Endodermal cell (in vitro differentiated cells): ENCODE results near the gene UBE2H. TPM values are rescaled to one million over a fixed set of nuclear protein-coding genes. Genes with fewer than 3 reads are reported as not detected.
A peak's percentile ranks its signal among the peaks of the same experiment; 100 is the strongest.

Experiments
- DNase-seq: peaks from one replicate; pipeline ENCODE4 v3.0.0-alpha.2; 2017
- H3K27ac ChIP-seq: 2 replicates; pipeline ENCODE4 v1.5.1; 2013; ENCODE audit warnings: mild to moderate bottlenecking, low read depth, low read length, moderate library complexity
- H3K27me3 ChIP-seq: 2 replicates; pipeline ENCODE4 v1.6.1; 2013; ENCODE audit warnings: mild to moderate bottlenecking, low read length, moderate library complexity; ENCODE audit not compliant: insufficient read depth, control insufficient read depth, poor library complexity, severe bottlenecking
- H3K36me3 ChIP-seq: 2 replicates; pipeline ENCODE4 v1.7.0; 2013; ENCODE audit warnings: mild to moderate bottlenecking, low read length, moderate library complexity; ENCODE audit not compliant: control insufficient read depth, insufficient read depth
- H3K4me1 ChIP-seq: one replicate; pipeline ENCODE4 v1.7.0; 2013; ENCODE audit warnings: low read length; ENCODE audit not compliant: control insufficient read depth, insufficient read depth
- H3K4me3 ChIP-seq: 2 replicates; pipeline ENCODE4 v1.5.1; 2013; ENCODE audit warnings: mild to moderate bottlenecking, low read length, moderate library complexity
- H3K9ac ChIP-seq: 2 replicates; pipeline ENCODE4 v1.6.1; 2013; ENCODE audit warnings: mild to moderate bottlenecking, low read length, moderate library complexity; ENCODE audit not compliant: poor library complexity, severe bottlenecking; ENCODE audit errors: extremely low read depth
- H3K9me3 ChIP-seq: 2 replicates; pipeline ENCODE4 v1.6.1; 2013; ENCODE audit warnings: mild to moderate bottlenecking, low read length, moderate library complexity; ENCODE audit not compliant: control insufficient read depth
- H3K27ac Mint-ChIP-seq: 2 replicates; pipeline ENCODE4 v1.8.0; 2020; ENCODE audit warnings: mixed read lengths
- H3K27me3 Mint-ChIP-seq: 2 replicates; pipeline ENCODE4 v1.8.0; 2021; ENCODE audit warnings: mild to moderate bottlenecking, mixed read lengths; ENCODE audit not compliant: insufficient read depth
- H3K36me3 Mint-ChIP-seq: 2 replicates; pipeline ENCODE4 v1.8.0; 2020; ENCODE audit warnings: low read depth, mixed read lengths
- H3K4me1 Mint-ChIP-seq: 2 replicates; pipeline ENCODE4 v1.8.0; 2020; ENCODE audit warnings: mixed read lengths
- H3K4me3 Mint-ChIP-seq: 2 replicates; pipeline ENCODE4 v1.8.0; 2020; ENCODE audit warnings: mild to moderate bottlenecking, moderate library complexity, mixed read lengths
- H3K9me3 Mint-ChIP-seq: 2 replicates; pipeline ENCODE4 v1.8.0; 2020; ENCODE audit warnings: mild to moderate bottlenecking, mixed read lengths
- WGBS, 2 experiments: methylation state at CpG; one replicate each; pipeline versions ENCODE4 v1.1.5 to v1.1.7; 2013; ENCODE audit warnings: missing lambda C conversion rate in 2 of 2, mixed read lengths in 1 of 2; ENCODE audit not compliant: insufficient coverage in 1 of 2, insufficient read length in 1 of 2; 5-methylcytosine and 5-hydroxymethylcytosine counted together
- total RNA-seq, 2 donors: library from RNA; stranded (reverse); fragmentation: NEBNext Ultra II Directional in 1 of 2; extraction: Animal tissue kit (Norgen Biotek cat#: 25700) in 1 of 2; gene quantifications; 2 replicates in 1 of 2; 3 replicates in 1 of 2; pipeline ENCODE4 v1.2.1, GENCODE V29; 2021
- TF ChIP-seq, protein P1 (sequence below): fragments of 200-600 bp; sonication (generic); conservative IDR thresholded peaks from 2 replicates; pipeline ENCODE4 v1.5.0; 2021; ENCODE audit warnings: antibody characterized with exemption, mild to moderate bottlenecking

Gene UBE2H
- total RNA-seq, 2 donors from 2014 or later, result 74.5 to 74.7 TPM

DNA sequence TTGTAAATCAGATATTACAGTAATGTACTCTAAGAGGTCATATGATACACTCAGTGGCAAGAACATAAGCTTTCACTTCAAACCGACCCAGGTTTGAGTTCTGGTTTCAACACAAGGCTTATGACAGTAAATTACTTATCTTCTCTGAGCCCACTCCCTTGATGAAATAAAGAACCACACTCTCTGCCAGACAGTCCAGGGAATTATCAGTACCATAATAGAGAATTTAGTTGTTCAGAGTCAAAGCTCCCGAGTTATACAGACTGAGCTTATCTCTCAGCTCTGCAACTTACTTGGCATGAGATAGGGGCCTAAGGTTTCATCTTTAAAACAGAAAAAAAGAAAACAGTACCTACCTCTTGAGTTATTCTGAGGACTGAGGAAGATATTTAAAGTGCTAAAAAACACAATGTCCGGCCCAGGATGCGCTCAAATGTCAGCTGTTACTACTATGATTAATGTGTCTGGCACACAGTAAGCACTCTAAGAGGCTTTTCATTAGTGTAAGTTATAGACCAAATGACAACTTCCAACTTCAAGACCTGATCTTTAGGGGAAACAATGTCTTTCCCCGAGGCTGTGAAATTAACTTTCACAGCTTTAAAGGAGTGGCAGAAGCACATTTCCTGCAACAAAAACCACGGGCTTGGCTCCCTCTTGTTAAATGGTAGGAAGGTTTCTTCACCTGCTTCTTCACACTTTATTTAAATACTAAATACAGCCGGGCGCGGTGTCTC lies 38.1 kb downstream of the UBE2H start:
- DNase-seq, result no peak
- Mint-ChIP-seq H3K9me3 (no peaks in the 10 kb centered on the region), H3K27ac (peak overlapping the region; percentile 37), H3K27me3 (no peaks in the 10 kb centered on the region), H3K36me3 (peaks cover 57% of the 10 kb centered on the region), H3K4me3 (no peak overlapping the region), H3K4me1 (peaks cover 31% of the 10 kb centered on the region)
- Histone ChIP-seq H3K27ac (no peak overlapping the region), H3K9me3 (no peaks in the 10 kb centered on the region), H3K27me3 (no peaks in the 10 kb centered on the region), H3K36me3 (peaks cover 24% of the 10 kb centered on the region), H3K4me3 (peak overlapping the region; percentile 2), H3K4me1 (peaks cover 5% of the 10 kb centered on the region), H3K9ac (no peak overlapping the region)
- 83 to 85% methylated on average over 7 to 9 of the region's 9 CpGs for WGBS, 2 experiments
- TF ChIP-seq, protein P1, sequence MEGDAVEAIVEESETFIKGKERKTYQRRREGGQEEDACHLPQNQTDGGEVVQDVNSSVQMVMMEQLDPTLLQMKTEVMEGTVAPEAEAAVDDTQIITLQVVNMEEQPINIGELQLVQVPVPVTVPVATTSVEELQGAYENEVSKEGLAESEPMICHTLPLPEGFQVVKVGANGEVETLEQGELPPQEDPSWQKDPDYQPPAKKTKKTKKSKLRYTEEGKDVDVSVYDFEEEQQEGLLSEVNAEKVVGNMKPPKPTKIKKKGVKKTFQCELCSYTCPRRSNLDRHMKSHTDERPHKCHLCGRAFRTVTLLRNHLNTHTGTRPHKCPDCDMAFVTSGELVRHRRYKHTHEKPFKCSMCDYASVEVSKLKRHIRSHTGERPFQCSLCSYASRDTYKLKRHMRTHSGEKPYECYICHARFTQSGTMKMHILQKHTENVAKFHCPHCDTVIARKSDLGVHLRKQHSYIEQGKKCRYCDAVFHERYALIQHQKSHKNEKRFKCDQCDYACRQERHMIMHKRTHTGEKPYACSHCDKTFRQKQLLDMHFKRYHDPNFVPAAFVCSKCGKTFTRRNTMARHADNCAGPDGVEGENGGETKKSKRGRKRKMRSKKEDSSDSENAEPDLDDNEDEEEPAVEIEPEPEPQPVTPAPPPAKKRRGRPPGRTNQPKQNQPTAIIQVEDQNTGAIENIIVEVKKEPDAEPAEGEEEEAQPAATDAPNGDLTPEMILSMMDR, result no peak

DNA sequence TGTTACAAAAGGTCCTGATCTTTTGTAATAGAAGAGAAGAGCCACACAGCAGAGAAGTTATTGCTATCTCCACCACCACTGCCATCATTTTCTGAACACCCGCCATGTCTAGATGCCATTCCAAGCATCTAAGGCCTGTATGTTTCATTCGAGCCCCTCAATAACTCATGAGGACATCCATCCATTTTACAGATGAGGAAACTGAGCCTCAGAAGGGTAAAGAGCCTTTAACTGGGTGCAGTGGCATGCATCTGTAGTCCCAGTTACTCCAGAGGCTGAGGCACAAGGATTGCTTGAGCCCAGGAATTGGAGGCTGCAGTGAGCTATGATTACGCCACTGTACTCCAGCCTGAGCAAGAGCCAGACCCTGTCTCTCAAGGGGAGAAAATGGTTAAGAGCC lies 39.3 kb downstream of the UBE2H start:
- Mint-ChIP-seq H3K27ac (no peak overlapping the region), H3K4me1 (peaks cover 40% of the 10 kb centered on the region)

DNA sequence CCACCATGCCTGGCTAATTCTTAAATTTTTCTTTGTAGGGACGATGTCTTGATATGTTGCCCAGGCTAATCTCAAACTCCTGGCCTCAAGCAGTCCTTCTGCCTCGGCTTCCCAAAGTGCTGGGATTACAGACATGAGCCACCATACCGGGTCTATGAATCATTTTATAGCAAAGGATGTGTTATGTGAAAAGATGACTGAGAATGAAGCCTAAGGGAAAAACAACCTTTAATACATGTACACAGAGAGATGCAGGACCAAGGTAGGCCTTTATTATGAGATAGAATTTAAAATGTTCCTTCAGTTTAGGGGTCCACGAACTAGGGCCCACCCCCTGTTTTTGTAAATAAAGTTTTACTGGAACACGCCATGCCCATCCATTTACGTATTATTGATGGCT lies 41.0 kb downstream of the UBE2H start:
- no peaks in the 10 kb centered on the region for H3K9me3 Mint-ChIP-seq
- Histone ChIP-seq H3K27ac (no peak overlapping the region), H3K27me3 (no peaks in the 10 kb centered on the region), H3K4me1 (peaks cover 5% of the 10 kb centered on the region), H3K36me3 (peaks cover 17% of the 10 kb centered on the region), H3K4me3 (no peak overlapping the region), H3K9ac (no peak overlapping the region), H3K9me3 (no peaks in the 10 kb centered on the region)
- DNase-seq, result no peak
- TF ChIP-seq, protein P1, result no peak
- peaks cover 41% of the 10 kb centered on the region for H3K4me1 Mint-ChIP-seq
- H3K36me3 Mint-ChIP-seq, result peaks cover 44% of the 10 kb centered on the region
- WGBS, 2 experiments, result 96% methylated on average over 3 to 6 of the region's 6 CpGs
- no peak overlapping the region for H3K27ac Mint-ChIP-seq
- no peak overlapping the region for H3K4me3 Mint-ChIP-seq
- H3K27me3 Mint-ChIP-seq, result no peaks in the 10 kb centered on the region

More for the DNA sequence above, 39.3 kb downstream of the UBE2H start:
- Mint-ChIP-seq H3K4me3 (no peak overlapping the region), H3K27me3 (no peaks in the 10 kb centered on the region), H3K9me3 (no peaks in the 10 kb centered on the region), H3K36me3 (peaks cover 51% of the 10 kb centered on the region)
- peaks cover 5% of the 10 kb centered on the region for H3K4me1 ChIP-seq
- WGBS, 2 experiments, result 93 to 96% methylated on average over 3 of the region's 3 CpGs
- H3K36me3 ChIP-seq, result peaks cover 13% of the 10 kb centered on the region
- no peak for DNase-seq
- H3K27ac ChIP-seq, result no peak overlapping the region
- TF ChIP-seq, protein P1, result no peak
- no peak overlapping the region for H3K4me3 ChIP-seq
- no peak overlapping the region for H3K9ac ChIP-seq
- H3K9me3 ChIP-seq, result no peaks in the 10 kb centered on the region
- no peaks in the 10 kb centered on the region for H3K27me3 ChIP-seq
